Endothelial cell of umbilical vein (primary cell): ENCODE data around the gene KDM4E. TPM values are rescaled to one million over a fixed set of nuclear protein-coding genes. Genes with fewer than 3 reads are reported as not detected.

ENCODE experiments used
- BruUV-seq: library from RNA; stranded (reverse); fragments of 400-500 nt; replicated peaks from 2 replicates; lab custom pipeline; 2021; lab: Mats Ljungman, UMichigan
- CTCF ChIA-PET: fragments of 300-600, 350-600 bp; sonication (Branson Sonifier 250); formaldehyde crosslinking; loops from one replicate; lab custom pipeline; 2021; ENCODE audit warnings: antibody characterized with exemption, inconsistent platforms; lab: Charles Lee
- POLR2A ChIA-PET: fragments of 300-600, 350-600 bp; sonication (Branson Sonifier 250); formaldehyde crosslinking; loops from one replicate; lab custom pipeline; 2021; ENCODE audit warnings: antibody characterized with exemption, inconsistent platforms; lab: Charles Lee
- DNase-seq: peaks from one replicate; pipeline ENCODE4 v3.0.0-alpha.2; 2011; ENCODE audit warnings: low read depth, low spot score
- FAIRE-seq: peaks from 2 replicates; lab custom pipeline; 2011; peaks lifted over from hg19 to GRCh38; lab: Jason Lieb, UNC
- H2AFZ ChIP-seq: 2 replicates; pipeline ENCODE4 v1.6.0; 2012; ENCODE audit warnings: low read depth, low read length, control low read depth, inconsistent platforms
- H3K27ac ChIP-seq: 2 replicates; pipeline ENCODE4 v1.5.1; 2011; ENCODE audit warnings: low read depth, mild to moderate bottlenecking, control low read depth, low read length, moderate library complexity; ENCODE audit not compliant: insufficient read depth
- H3K27me3 ChIP-seq, 2 experiments: 2 replicates each; pipeline versions ENCODE4 v1.6.0 to v1.6.1; 2011; ENCODE audit warnings: low read length in 2 of 2, mixed read lengths in 1 of 2; ENCODE audit not compliant: control insufficient read depth in 2 of 2, insufficient read depth in 2 of 2
- H3K36me3 ChIP-seq, 2 experiments: 2 replicates in 1 of 2; 3 replicates in 1 of 2; pipeline ENCODE4 v1.5.1; 2011; ENCODE audit warnings: low read length in 2 of 2, mild to moderate bottlenecking in 1 of 2, moderate library complexity in 1 of 2; ENCODE audit not compliant: control insufficient read depth in 2 of 2, insufficient read depth in 2 of 2; ENCODE audit errors: extremely low read depth in 1 of 2
- H3K4me1 ChIP-seq: 3 replicates; pipeline ENCODE4 v1.5.1; 2011; ENCODE audit warnings: mild to moderate bottlenecking, low read length; ENCODE audit not compliant: control insufficient read depth, insufficient read depth; ENCODE audit errors: extremely low read depth
- H3K4me2 ChIP-seq: 2 replicates; pipeline ENCODE4 v1.6.1; 2011; ENCODE audit warnings: low read length, control low read depth, mixed read lengths; ENCODE audit not compliant: insufficient read depth
- H3K4me3 ChIP-seq, 3 experiments: fragments of 200-600 bp in 1 of 3; sonication (generic), shearing (Covaris generic) in 1 of 3; replicated peaks in 1 of 3; 2 replicates each; pipeline ENCODE4 v1.5.1; 2011 to 2016; ENCODE audit warnings: control low read depth in 3 of 3, low read length in 3 of 3, mild to moderate bottlenecking in 2 of 3, inconsistent platforms in 1 of 3, low read depth in 1 of 3, moderate library complexity in 1 of 3; ENCODE audit not compliant: insufficient read depth in 1 of 3
- H3K79me2 ChIP-seq: 2 replicates; pipeline ENCODE4 v1.6.0; 2012; ENCODE audit warnings: low read length, inconsistent platforms; ENCODE audit not compliant: control insufficient read depth, insufficient read depth
- H3K9ac ChIP-seq: replicated peaks from 2 replicates; pipeline ENCODE3; 2011; ENCODE audit warnings: low read length, control low read depth; ENCODE audit not compliant: insufficient read depth; ENCODE audit errors: extremely low read depth
- H3K9me1 ChIP-seq: replicated peaks from 3 replicates; pipeline ENCODE4 v1.6.0; 2011; ENCODE audit warnings: mild to moderate bottlenecking, low read length; ENCODE audit not compliant: control insufficient read depth, insufficient read depth; ENCODE audit errors: extremely low read depth
- H3K9me3 ChIP-seq: replicated peaks from 2 replicates; pipeline ENCODE4 v1.5.1; 2012; ENCODE audit warnings: low read length, inconsistent platforms; ENCODE audit not compliant: control insufficient read depth, insufficient read depth
- H4K20me1 ChIP-seq: replicated peaks from 2 replicates; pipeline ENCODE3; 2011; ENCODE audit warnings: mild to moderate bottlenecking, low read length; ENCODE audit not compliant: control insufficient read depth, insufficient read depth; ENCODE audit errors: extremely low read depth
- EZH2 ChIP-seq: IDR thresholded peaks from 2 replicates; pipeline ENCODE4 v1.6.1; 2012; ENCODE audit warnings: borderline replicate concordance, low read depth, mild to moderate bottlenecking, moderate library complexity, low read length, inconsistent platforms; ENCODE audit not compliant: severe bottlenecking
- FOS ChIP-seq: IDR thresholded peaks from 2 replicates; pipeline ENCODE4 v1.6.1; 2011; ENCODE audit warnings: mild to moderate bottlenecking, low read length, moderate library complexity, borderline replicate concordance; ENCODE audit not compliant: insufficient read depth
- GATA2 ChIP-seq: IDR thresholded peaks from 2 replicates; pipeline ENCODE4 v1.7.0; 2011; ENCODE audit warnings: low read depth, mild to moderate bottlenecking, moderate library complexity, mixed read lengths, low read length; ENCODE audit not compliant: insufficient read length, insufficient read depth
- JUN ChIP-seq: IDR thresholded peaks from 2 replicates; pipeline ENCODE4 v1.6.1; 2011; ENCODE audit warnings: borderline replicate concordance, low read depth; ENCODE audit not compliant: insufficient read length, insufficient read depth
- MYC ChIP-seq: IDR thresholded peaks from one replicate; pipeline ENCODE4 v1.6.1; 2011; ENCODE audit warnings: mild to moderate bottlenecking, low read depth, low read length
- POLR2A ChIP-seq: IDR thresholded peaks from 2 replicates; pipeline ENCODE4 v1.6.1; 2012; ENCODE audit warnings: low read depth, mild to moderate bottlenecking, control low read depth, low read length
- POLR2AphosphoS5 ChIP-seq: IDR thresholded peaks from 2 replicates; pipeline ENCODE4 v1.6.1; 2012; ENCODE audit warnings: low read depth, mild to moderate bottlenecking, control low read depth, low read length, moderate library complexity; ENCODE audit not compliant: insufficient read depth
- dilution Hi-C: fragments of 300-500 bp; cut with MboI; formaldehyde crosslinking; loops from one replicate; pipeline ENCODE4 v1.15.0; 2019; ENCODE audit warnings: low sequenced_read_pairs; ENCODE audit not compliant: extremely low pct_ligation_motif_present
- intact Hi-C: fragments of 100-400 bp; cut with micrococcal nuclease; formaldehyde crosslinking; loops from one replicate; pipeline ENCODE4 v1.10.0; 2022
- polyA plus RNA-seq, 4 experiments: library from polyadenylated mRNA; depleted of rRNA in 3 of 4; stranded (reverse) in 3 of 4; unstranded in 1 of 4; fragments of >200 nt; gene quantifications; 2 replicates each; pipeline versions ENCODE4 v1.2.1 to v1.2.3, GENCODE V29; 2011 to 2012; ENCODE audit warnings: missing spikeins in 1 of 4
- total RNA-seq: library from RNA; stranded (reverse); gene quantifications from 2 replicates; pipeline ENCODE4 v1.2.3, GENCODE V29; 2021
- TF ChIP-seq, protein P1 (sequence below), 2 donors: IDR thresholded peaks; 1 replicate in 1 of 2; 2 replicates in 1 of 2; pipeline ENCODE4 v1.5.1; 2011; ENCODE audit warnings: low read length in 2 of 2, mild to moderate bottlenecking in 2 of 2, moderate library complexity in 2 of 2, control low read depth in 1 of 2, inconsistent platforms in 1 of 2, low read depth in 1 of 2; ENCODE audit not compliant: insufficient read depth in 1 of 2; ENCODE audit errors: extremely low read depth in 1 of 2
- TF ChIP-seq, protein P2 (sequence below): IDR thresholded peaks from 2 replicates; pipeline ENCODE4 v1.6.1; 2011; ENCODE audit not compliant: insufficient read depth, insufficient read length

The KDM4E gene
- total and polyA plus RNA-seq, 2 donors (not counting 3 experiments of a cell fraction or from before 2014, with no cell fraction given), result not detected

DNA sequence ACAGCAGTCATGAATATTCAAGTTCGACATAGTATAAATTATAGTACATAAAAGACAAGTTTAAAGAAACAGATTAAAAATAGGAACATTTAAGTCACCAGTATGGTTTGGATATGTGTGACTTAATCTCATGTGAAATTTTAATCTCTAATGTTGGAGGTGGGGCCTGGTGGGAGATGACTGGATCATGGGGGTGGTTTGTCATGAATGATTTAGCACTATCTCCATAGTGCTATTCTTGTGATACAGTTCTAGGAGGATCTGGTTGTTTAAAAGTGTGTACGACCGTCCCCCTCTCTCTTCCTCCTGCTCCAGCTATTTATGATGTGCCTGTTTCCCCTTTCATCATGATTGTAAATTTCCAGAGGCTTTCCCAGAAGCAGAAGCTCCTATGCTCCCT is 3.3 kb downstream of the KDM4E start:
- no peaks in the 10 kb centered on the region for H3K36me3 ChIP-seq
- intact Hi-C loops, result no loop called here
- FAIRE-seq, result no peak

More for the DNA sequence above, 3.3 kb downstream of the KDM4E start:
- ChIA-PET POLR2A (no interaction called here), CTCF (no interaction called here)
- no peak overlapping the region for H2AFZ ChIP-seq
- no peak for DNase-seq
- no peak overlapping the region for H3K9ac ChIP-seq
- dilution Hi-C loops, result no loop called here
- BruUV-seq, result no TSS peak
- H3K27me3 ChIP-seq, result no peaks in the 10 kb centered on the region
- H3K4me3 ChIP-seq, result no peak overlapping the region
- no peak overlapping the region for H3K27ac ChIP-seq
- TF ChIP-seq, protein P1, sequence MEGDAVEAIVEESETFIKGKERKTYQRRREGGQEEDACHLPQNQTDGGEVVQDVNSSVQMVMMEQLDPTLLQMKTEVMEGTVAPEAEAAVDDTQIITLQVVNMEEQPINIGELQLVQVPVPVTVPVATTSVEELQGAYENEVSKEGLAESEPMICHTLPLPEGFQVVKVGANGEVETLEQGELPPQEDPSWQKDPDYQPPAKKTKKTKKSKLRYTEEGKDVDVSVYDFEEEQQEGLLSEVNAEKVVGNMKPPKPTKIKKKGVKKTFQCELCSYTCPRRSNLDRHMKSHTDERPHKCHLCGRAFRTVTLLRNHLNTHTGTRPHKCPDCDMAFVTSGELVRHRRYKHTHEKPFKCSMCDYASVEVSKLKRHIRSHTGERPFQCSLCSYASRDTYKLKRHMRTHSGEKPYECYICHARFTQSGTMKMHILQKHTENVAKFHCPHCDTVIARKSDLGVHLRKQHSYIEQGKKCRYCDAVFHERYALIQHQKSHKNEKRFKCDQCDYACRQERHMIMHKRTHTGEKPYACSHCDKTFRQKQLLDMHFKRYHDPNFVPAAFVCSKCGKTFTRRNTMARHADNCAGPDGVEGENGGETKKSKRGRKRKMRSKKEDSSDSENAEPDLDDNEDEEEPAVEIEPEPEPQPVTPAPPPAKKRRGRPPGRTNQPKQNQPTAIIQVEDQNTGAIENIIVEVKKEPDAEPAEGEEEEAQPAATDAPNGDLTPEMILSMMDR (IDR thresholded peaks at IDR 0.05; ENCODE audit: extremely low read depth in 1 of 2, insufficient read depth in 1 of 2, low read depth in 1 of 2, low read length in 2 of 2), result no peak
- no peak for TF ChIP-seq EZH2
- no peak for TF ChIP-seq POLR2AphosphoS5
- no peak for TF ChIP-seq FOS
- no peak for TF ChIP-seq POLR2A
- no peak for TF ChIP-seq JUN
- no peak for TF ChIP-seq GATA2
- no peak for TF ChIP-seq MYC
- TF ChIP-seq, protein P2, sequence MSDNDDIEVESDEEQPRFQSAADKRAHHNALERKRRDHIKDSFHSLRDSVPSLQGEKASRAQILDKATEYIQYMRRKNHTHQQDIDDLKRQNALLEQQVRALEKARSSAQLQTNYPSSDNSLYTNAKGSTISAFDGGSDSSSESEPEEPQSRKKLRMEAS, result no peak
- H4K20me1 ChIP-seq, result no peaks in the 10 kb centered on the region
- no peaks in the 10 kb centered on the region for H3K9me3 ChIP-seq
- no peaks in the 10 kb centered on the region for H3K4me1 ChIP-seq
- H3K79me2 ChIP-seq, result no peaks in the 10 kb centered on the region
- no peaks in the 10 kb centered on the region for H3K9me1 ChIP-seq
- H3K4me2 ChIP-seq, result no peak overlapping the region
